HS-5 (cell line): ENCODE data around the gene ABAT.
"Not testable (repeated sequence)": the region's sequence is repeated elsewhere in the genome, so short reads cannot be mapped to it uniquely, and the experiment has no call there.

ENCODE experiments used
- DNase-seq: peaks from one replicate; pipeline ENCODE4 v3.0.0-alpha.2; 2012; ENCODE audit warnings: low read depth

Gene ABAT

DNA sequence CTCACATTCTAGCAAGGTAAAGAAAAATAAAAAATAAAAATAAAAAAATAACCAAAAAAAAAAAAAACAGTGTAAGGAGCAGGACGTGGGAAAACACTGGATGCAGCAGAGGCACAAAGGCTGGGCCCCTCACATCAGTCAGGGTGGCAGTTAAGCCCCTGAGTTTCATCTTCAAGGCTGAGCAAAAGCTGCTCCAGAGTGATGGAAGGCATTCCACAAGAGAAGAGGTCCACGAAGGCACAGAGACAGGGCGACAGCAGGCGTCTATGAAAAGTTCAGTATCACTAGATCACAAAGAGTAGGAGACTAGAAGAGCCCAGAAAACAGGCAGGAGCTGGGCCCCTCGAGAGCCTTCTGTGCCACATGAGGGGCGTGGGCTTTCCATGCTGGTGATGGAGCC is 111.0 kb downstream of the ABAT start:
- no peak for DNase-seq

- not testable (repeated sequence) for DNase-seq
These were observed 111.9 kb downstream of the ABAT start for GRCh38 chr16:8786316-8786715.

DNA sequence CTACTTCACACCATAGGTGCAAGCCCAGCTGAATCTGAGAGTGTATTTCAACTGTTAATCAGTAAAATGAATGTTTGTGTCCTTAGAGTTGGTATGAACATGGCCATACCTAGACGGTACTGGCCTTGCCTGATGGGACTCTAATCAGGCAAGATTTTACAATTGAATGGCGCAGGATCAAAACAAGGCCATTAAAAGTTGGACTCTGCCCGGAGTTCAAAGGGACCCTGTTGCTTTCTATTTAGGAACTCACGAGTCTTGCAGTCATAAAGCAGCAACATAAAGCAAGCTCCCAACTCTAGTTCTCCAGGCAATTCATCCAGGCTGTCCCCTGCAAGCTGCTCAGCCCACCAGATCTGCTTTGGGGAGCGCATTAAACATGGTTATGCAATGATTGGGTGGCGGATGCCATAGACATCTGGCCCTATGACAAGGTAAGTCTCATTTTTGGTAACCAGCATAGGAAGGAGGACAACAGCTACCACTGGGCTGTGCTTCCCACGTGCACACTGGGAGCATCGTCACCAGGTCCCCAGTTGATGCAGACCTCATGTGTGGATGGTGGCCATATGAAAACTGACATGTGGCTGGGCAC is 114.3 kb downstream of the ABAT start:
- no peak for DNase-seq

DNA sequence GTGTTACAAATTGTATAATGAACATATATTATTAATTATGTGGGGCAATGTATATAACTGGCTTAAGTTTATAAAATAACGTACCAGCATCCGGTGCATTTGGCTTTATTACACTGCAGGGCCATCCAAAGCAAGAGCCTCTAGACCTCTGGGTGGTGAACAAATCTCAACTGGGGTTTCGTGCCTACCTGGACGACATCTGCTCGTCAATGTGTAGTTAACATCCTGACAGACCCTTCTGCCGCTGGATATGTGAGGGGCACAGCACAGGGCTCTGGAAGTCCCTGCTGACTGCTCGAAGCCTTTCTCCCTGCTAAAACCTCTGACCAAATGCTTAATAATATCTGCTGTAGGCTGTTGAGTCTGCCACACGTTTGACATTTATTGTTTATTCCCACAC is 120.7 kb downstream of the ABAT start:
- DNase-seq, result no peak

- DNase-seq, result no peak
These were observed 121.4 kb downstream of the ABAT start for GRCh38 chr16:8795818-8796217.

GRCh38 chr16:8796469-8797363 is 122.3 kb downstream of the ABAT start:
- DNase-seq, result no peak

DNA sequence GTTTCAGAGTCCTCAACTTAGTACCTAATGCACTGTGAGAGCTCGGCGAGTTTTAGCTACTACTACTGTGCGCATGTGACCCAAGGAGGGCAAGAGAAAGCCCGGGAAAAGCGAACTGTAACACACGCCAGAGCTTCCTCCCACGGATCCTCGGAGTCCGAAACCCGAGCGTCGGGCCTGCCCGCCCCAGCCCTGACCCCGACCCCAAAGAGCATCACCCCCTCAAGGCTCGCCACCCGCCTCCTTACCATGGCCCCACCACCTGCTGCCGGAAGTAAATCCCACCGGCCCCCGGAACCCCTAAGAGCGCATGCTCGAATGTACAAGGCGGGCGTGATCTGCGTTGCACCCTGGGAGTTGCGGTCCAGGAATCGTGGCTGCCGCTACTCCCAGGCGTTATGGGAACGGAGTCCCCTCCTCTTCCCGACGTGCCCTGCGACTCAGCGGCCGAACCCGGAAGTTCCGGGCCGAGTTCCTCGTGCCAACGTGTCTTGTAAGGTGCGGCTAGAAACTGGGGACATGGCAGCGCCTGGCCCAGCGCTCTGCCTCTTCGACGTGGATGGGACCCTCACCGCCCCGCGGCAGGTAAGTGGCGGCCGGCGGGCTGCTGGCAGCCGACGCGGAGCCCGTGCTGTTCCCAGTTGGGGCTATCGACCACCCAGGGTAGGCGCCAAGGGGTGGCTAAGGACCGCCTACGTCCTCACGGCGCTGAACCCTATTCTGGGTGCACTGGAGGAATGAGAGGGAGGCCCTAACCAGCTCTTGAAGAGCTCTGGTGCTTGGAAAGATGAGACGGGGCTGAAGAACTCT is 123.2 kb downstream of the ABAT start, which contains the start of the genes PMM2 and TMEM186:
Gene PMM2, plus strand, starts transcription at position 476 of the 810 bp plus-strand sequence. Its CDS starts 44 bp downstream, at position 520.
Gene TMEM186, minus strand, starts transcription at position 276 of the 810 bp plus-strand sequence. Its CDS starts 25 bp downstream, at position 251.
- peak; percentile 86 for DNase-seq

- DNase-seq, result peak; percentile 9
These were observed 123.7 kb downstream of the ABAT start for GRCh38 chr16:8798174-8798527.

DNA sequence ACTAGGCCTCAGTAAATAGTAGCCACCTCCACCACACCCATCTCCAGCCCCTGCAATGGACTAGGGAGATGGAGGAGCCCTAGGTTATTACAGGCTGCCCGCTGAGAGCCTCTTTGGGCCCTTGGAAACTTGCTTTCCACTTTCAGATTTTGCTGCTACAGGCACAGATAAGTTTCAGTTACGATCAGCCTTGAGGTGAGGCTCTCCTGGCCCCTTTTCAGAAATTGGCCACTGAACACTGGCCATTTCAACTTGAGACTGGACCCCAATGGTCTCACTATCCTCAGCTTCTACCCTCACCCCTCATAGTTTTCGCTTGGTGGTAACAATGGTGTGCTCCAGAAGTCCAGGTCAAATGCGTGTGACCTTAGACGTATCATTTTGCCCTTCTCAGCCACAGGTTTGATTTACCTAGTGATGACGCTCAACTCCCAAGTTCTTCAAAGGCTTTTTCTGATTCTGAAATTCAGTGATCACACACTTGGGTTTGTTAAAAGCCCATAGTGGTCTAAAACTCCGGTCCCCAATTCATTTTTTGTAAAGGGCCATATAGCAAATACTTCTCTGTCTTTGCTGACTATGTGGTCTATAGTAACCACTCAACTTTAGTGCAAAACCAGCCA is 124.2 kb downstream of the ABAT start:
- DNase-seq, result no peak

- DNase-seq, result no peak
These were observed 127.3 kb downstream of the ABAT start for GRCh38 chr16:8801701-8802100.

- not testable (repeated sequence) for DNase-seq
These were observed 129.3 kb downstream of the ABAT start for GRCh38 chr16:8803733-8804132.

DNA sequence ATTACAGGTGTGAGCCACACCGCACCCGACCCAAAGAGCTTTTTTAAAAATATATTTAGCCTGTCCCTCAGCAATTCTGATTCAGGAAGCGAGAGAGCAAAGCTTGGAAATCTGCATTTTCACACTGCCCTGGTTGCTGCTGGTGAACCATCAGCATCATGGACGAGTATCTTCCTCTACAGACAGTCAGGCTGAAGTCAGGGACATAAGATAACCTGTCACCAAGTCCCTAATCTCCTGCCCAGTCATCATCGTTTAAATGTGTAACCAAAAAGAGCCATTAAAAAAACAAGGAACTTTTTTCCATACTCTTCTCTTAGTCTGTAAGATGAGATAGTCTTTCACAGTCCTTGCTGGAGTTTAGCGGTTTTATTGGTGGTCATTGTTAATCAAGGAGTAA is 129.9 kb downstream of the ABAT start:
- no peak for DNase-seq

- DNase-seq, result no peak
These were observed 132.0 kb downstream of the ABAT start for GRCh38 chr16:8806272-8806983.

DNA sequence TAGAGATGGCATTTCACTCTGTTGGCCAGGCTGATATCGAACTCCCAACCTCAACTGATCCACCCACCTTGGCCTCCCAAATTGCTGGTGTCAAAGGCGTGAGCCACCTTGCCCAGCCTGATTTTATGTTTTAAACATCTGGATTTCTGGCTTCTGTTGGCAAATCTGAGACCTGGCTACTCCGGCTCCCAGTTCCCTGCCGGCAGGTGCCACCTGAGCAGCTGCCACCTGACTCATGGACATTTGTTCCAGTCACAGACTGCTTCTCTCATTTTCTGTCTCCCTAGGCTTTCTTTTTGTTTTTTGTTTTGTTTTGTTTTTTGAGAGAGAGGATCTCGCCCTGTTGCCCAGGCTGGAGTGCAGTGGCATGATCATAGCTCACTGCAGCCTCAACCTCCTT is 132.8 kb downstream of the ABAT start:
- no peak for DNase-seq

DNA sequence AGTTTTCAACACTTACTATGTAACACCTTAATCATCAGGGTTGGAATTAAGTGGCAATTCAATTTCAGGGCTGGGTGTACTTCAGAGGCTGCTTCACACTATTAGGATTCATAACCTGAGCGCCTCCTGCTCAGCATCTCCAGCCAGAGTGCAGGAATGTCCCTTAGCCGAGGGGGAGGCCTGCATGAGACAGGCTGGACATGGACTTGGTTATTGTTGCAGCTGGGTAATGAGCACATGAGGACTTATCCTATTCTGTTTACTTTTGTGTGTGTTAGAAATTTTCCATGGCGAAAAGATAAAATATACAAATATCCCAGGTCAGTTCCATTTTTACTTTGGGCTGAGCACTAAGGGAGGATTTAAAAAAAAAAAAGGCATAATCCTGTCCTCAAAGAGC is 133.6 kb downstream of the ABAT start:
- no peak for DNase-seq

- DNase-seq, result no peak
These were observed 134.4 kb downstream of the ABAT start for GRCh38 chr16:8808613-8809353.

DNA sequence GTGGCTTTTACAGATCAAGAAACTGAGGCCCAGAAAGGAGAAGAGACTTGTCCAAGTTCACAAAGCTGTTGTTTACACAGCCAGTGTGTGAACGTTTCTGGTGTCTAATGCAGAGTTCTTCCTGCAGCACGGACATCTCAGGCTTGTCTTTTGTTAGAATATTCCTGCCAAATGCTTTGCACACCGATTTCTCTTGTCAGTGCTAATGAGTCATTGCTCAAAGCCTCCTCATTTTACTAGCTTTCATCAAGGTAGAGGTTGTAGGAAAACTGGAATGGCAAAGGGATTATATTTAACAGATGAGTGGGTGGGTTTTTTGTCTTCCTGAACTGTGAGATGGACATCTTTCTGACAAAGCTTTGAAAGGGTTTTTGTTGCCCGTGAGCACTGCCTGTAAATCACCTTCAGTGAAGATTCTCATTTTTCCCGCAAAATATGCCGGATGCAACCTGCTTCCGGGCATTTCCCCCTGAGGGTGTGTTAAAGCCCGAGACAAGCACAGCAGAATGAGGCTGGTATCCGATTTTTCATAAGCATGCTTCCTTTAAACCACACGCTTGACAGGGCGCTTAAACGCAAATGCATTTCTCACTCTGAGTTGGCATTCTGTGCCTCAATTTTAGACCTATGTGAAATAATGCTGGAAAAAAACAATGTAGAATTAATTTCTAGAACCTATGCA is 137.9 kb downstream of the ABAT start:
- DNase-seq, result no peak

DNA sequence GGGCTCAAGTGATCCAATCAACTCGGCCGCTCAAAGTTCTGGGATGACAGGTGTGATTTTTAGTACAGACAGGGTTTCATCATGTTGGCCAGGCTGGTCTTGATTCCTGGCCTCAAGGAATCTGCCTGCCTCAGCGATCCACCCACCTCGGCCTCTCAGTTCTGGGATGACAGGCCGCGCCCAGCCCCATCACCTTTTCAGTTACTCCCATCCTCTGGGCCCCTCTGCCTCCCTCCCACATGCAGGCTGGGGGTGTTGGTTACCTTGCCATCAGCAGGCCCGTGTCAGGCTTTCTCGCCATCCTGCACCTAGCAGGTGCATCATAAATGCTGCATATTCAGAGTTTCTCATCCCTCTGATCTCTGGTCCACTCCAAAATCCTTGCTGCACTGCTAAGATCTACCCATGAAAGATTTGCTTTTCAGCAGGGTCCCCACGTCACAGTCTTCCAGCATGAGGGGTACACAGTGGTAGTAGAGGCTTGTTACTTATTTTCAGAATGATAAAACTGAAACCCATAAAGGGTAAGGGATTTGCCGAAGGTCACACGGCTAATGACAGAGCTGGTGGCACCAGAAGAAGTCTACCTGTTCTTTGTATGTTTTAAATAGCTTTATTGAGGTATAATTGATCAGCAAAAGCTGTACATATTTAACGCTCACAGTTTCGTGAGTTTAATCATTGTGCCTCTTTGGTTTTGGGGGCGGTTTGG is 139.8 kb downstream of the ABAT start:
- DNase-seq, result no peak

DNA sequence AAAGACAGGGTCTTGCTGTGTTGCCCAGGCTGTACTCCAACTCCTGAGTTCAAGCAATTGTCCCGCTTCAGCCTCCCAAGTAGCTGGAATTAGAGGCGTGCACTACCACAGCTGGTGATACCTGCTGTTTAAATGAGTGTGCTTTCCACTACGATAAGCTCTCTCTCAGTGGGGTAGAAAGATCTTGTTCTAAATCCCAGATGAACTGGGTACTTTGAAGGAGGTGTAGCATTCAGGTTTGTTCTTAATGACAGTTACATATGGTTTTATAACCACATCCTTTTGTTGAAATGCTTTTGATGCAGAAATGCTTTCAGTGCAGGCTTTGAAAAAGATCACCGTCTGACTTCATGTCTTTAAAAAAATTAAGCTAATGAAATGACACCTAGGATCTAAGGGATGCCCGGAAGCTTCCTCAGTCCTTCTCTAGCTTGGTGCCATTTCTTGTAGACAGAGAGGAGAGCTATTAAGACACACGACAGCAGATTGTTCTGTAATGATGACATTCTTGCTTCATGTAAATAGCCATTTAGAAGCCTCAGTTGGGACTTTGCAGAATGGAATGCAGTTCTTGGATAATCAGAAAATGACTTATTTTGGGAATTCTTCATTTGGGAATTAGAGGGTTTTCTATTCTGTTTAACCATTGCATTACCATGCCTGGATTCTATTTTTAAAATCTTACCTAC is 142.7 kb downstream of the ABAT start:
- no peak for DNase-seq
